HG03095 (cell line): Measurements from ENCODE around the gene NEB.
"Not testable (repeated sequence)": the region's sequence is repeated elsewhere in the genome, so short reads cannot be mapped to it uniquely, and the experiment has no call there.

Source experiments
- ATAC-seq: cut with Tn5 transposase; IDR thresholded peaks from one replicate; pipeline ENCODE4 v1.9.1; 2021; ENCODE audit warnings: moderate library complexity; ENCODE audit not compliant: unreplicated experiment

NEB gene

GRCh38 chr2:151654085-151654484 is 80.2 kb downstream of the NEB start:
- no peak for ATAC-seq

DNA sequence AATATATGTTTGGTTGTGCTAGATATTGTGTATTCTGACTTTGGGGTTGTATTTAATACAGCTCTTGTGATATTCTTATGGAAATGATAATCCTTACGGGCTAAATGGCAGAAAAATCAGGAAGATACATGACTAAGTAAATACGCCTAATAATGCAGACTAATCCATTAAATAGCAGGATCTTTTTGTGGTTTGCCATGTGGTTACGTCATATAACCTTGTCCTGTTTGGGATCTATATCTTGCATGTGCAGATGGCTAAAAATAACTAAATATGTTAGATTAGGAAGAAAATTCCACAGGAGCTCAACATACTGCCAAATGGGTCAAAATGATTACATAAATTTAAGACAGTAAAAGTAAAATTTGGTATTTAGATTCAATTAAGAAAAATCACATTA is 83.0 kb downstream of the NEB start:
- no peak for ATAC-seq

DNA sequence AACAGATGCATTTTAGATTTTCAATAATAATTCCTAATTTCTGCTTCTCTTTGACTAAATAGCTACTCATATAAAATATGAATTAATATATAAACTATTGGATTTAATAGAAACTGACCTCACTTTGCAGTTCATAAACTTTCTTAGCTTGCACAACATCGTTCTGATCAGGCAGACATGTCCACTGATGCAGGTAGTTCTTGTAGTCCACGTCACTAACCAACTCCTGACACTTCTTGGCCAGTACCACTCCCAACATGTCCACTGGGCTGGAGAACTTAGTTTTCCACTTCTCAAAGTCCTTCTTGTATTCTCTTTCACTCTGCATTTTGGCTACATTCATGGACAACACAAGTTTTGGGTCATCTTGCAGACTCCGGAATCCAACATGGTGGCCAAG is 83.8 kb downstream of the NEB start:
- no peak for ATAC-seq

DNA sequence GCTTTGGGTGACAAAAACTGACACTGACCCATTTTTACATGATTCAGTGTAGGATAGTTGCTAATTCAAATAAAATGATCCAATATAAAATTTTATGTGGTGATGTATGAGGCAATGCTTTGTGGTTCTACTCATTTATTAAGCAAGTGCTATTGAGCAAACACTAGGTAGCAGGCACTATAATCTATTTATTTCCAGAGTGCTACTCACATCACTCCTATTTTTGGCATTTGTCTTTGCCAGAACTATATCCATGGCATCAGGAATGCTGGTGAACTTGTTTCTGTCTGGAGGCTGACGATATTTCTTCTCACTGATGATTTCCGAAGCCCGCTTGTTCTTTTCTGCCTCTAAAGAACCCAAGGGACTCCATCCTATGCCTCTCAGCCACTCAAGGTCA is 84.3 kb downstream of the NEB start:
- no peak for ATAC-seq

DNA sequence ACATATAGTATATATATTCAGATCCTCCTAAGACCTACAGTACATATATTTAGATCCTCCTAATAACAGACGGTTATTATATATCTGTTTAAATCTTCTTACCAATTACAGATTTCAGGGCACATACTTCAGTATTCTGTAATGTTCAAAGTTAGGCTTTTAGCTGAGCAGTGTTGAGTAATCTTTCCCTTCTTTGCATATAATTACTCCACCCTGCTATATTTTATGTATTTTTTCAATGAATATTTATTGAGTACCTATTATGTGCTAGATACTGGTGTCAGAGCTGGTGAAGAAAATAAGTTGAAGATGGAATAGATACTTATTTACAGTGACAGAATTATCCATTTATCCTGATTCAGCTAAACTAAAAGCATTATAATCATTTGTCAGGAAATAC is 84.9 kb downstream of the NEB start:
- ATAC-seq, result no peak

GRCh38 chr2:151646512-151646911 is 87.8 kb downstream of the NEB start:
- not testable (repeated sequence) for ATAC-seq

- ATAC-seq, result no peak
These were observed 89.7 kb downstream of the NEB start for GRCh38 chr2:151644580-151644979.

- ATAC-seq, result not testable (repeated sequence)
These were observed 92.4 kb downstream of the NEB start for GRCh38 chr2:151641895-151642294.

- ATAC-seq, result no peak
These were observed 94.2 kb downstream of the NEB start for GRCh38 chr2:151640087-151640486.

DNA sequence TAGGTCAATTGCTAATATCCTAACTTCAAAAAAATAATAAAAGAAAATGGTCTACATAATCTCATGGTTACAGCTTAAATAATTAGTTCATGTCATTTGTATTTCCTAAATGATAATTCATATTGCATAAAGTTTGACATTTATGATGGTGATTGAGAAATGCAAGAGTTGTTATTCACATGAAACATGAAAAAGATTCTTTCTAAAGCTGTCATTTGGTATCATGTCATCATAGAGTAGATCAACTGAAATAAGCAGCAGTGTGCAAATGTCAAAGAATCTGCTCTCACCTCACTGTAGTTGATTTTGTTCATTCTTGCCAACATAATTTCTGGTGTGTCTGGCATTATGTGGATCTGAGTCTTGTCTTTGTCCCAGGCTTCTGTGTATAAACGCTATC is 95.3 kb downstream of the NEB start:
- no peak for ATAC-seq

GRCh38 chr2:151638191-151638933 is 95.9 kb downstream of the NEB start:
- ATAC-seq, result peak; percentile 54

DNA sequence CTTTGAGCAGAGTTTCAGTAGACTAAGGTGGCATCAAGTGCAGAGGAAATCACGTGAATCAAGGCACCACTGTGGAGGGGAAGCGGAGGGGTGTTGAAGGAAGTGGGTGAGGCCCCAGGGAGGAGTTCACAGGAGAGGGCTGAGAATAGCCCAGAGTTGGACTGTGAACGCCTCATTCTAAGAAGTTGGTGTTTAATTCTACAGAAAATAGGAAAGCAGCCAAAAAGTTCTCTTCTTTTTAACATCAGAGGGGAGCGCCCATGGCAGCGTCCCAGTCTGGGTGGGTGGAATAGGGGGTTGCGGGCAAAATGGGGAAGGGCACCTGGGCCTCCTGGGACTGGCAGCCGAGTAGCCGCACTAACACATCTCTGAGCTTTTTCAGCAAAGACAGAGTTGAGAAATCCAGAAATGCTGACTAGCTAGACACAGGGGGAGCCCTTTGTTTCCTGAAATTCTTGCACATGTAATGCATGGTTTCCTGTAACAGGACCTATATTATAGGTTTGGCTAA is 97.0 kb downstream of the NEB start:
- no peak for ATAC-seq

DNA sequence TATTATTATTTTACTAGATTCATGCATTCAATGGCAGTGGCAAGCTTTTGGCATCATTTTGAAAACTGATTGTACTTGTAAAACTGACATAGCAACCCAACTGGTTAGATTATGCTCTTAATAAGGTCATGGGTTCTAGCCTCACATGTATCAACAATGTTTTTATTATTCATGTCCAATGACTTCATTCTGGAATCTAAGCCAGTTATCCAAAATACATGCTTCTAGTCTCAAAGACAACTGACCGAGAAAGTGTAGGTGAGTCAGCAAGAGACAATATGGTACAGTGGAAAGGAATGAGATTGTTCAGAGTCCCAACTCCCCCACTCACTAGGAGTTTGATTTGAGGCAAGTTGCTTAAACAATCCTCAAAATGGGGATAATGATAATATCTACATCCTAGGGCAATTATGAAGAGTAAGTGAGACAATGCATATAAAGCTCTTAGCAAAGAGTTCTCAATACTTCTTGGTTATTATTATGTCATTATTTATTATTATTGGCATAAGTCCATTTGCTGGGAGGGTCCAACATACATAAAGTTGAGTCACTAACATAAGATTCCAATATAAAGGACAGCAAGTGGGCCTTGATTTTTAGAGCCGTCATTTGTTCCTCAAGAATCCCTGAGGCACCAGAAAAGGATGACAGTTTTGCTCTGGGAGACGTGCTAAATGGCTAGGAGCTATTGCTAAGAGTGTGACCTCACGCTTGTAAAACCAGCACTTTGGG is 99.4 kb downstream of the NEB start:
- no peak for ATAC-seq

DNA sequence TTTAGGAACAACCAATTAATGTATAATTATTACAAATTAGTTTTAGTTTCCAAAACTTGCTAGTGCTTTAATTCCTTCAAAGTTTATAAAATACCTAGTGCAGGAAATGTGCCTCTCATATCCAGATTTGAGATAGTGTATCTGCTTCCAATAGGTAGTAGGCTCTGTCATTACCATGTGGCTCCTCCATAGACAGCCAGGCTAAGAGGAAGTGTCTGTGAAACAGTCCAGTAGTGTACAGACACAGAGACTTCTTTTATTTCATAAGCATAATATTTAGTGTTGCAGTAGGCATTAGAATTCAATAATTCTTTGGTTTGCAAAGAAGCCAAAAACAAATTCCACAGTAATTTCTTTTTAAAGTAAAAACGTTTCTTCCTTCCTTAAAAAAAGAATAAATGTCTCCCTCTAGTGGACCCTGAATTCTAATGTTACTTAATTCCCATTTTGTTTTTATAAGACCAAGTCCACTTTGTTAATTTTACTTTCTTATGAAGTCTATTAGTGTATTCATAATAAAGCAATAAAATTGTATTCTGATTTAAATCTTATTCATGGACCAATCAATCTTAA is 101.2 kb downstream of the NEB start:
- no peak for ATAC-seq

DNA sequence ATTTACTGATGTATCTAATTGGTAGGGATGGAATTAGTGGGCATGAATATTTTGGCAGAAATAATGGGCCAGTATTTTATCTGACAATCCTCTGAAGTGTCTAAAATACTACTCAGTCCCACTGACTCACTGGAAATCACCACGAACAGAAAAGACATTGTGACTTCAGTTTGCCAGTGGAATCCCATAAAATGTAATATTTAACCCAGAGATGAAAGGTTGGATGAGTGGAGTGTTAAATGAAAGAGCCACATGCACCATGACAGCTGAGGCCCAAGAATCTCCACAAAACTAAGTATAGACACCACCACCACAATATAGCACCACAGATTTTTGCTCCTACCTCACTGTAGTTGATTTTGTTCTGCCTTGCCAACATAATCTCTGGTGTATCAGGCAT is 103.9 kb downstream of the NEB start:
- no peak for ATAC-seq

DNA sequence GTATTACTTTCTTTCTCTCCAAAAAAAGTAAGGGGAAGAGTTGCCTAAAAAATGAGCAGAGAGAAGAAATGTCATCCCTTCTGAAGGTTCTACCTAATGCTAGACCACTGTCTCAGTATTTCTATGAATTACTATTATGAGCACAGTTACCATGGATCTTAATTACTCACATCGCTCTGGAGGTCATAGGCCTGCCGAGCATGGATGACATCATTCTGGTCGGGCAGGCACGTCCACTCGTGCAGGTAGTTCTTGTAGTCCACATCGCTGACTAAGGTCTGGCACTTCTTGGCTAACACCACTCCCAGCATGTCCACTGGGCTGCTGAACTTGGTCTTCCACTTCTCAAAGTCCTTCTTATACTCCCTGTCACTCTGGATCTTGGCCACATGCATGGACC is 106.9 kb downstream of the NEB start:
- ATAC-seq, result no peak

DNA sequence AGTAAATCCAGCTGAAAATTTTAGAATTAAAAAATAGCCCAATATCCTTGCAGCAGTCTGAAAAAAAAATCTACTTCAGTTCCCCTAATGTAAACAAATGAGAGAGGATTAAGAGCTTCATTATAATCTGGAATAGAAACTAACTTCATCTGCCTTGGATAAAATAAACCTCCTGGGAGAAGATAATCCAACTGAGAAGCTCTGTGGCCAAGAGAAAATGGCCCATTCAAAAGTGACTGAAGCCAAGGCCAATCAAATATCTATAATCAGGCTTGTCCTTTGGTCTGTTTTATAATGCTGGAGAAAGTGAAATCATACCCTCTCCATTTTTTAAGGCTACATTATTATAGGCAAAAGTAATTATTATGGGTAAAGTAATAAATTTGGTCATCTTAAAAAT is 110.0 kb downstream of the NEB start:
- ATAC-seq, result no peak

DNA sequence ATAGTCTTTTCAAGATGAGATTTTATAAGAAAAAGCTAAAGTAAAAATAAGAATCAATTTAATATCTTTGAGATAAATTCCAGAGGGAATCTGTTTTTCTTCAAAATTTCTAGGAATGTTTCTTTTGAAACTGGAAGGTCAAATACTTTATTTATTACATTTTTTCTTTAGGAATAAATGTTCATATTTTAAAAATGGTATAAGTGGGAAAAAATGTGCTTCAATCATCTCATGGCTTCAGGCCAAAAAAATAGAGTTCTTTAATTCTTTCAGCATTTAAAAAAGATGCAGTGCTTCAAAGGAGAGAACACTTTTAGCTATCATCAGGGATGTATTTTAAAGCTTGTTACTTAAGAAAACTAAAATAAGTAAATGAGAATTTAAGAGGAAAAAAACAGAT is 110.6 kb downstream of the NEB start:
- ATAC-seq, result no peak

DNA sequence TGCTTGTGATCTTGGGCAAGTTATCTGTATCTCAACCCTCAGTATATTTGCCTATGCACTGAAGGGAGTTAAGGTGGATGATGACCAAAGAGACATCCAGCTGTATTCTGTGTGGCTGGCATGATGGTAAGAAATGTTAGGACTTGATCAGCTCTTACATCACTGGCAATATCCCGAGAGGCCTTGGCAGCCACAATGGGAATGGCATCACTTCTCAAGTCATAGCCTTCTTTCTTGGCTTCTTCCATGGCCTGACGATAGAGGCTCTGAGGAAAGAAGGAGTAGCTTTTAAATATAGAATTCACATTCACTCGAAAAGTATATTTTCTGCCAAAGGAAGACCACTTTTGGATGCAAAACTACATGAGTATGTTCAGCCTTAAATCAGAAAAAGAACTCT is 113.5 kb downstream of the NEB start:
- ATAC-seq, result no peak

- no peak for ATAC-seq
These were observed 114.8 kb downstream of the NEB start for GRCh38 chr2:151619337-151619989.

GRCh38 chr2:151616760-151617339 is 117.4 kb downstream of the NEB start:
- no peak for ATAC-seq
